Measurements from ENCODE around the gene HCN2. TPM values are rescaled to one million over a fixed set of nuclear protein-coding genes. Genes with fewer than 3 reads are reported as not detected.

Gene HCN2
- total and polyA plus RNA-seq, 2 of the 13 experiments (the other 11 are each of a cell fraction or from before 2014, with no cell fraction given), result 0.01 TPM; not detected in 1

DNA sequence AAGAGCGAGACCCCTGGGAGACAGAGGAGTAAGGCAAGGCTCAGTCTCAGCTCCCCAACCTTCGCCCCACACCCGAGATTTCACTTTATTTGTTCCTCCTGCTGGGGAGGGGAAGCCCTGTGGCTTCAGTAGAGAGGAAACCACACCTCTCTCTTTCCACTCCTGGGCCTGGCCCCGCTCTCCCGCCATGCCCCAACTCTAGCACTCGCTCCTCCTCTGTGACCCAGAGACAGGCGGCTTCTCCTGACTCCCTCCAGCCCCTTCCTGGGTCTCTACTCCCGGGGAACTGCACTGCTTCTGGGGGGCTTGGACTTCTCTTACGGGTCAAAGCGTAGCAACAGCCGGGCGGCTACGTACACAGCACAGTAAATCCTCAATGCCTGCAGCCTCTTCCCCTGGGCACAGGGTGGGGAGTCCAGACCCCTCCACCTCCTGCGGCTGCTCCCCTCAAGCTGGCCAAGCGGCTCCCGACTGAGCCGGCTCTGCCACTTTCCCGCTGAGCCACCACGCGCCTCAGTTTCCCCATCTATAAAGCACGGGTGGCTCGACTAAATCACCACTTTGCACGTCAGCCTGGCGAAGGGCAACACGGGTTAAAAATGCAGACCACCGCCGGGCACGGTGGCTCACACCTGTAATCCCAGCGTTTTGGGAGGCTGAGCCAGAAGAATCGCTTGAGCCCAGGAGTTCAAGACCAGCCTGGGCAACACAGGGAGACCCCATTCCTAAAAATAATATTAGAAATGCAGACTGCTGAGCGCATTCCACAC is 71.9 kb downstream of the HCN2 start (continued):
- no peak for TF ChIP-seq NFIB (CRISPR knock-in tag; IDR thresholded peaks at IDR 0.05; ENCODE audit: borderline replicate concordance)
- no peak for TF ChIP-seq ARID3A (IDR thresholded peaks at IDR 0.05; ENCODE audit: low read depth, low read length)
- TF ChIP-seq ZNF317 (CRISPR knock-in tag; IDR thresholded peaks at IDR 0.05), result no peak
- TF ChIP-seq NFE2 (CRISPR knock-in tag; IDR thresholded peaks at IDR 0.05), result no peak
- TF ChIP-seq KLF6 (CRISPR knock-in tag; IDR thresholded peaks at IDR 0.05), result no peak
- TF ChIP-seq HNF4A (CRISPR knock-in tag; IDR thresholded peaks at IDR 0.05), result no peak
- no peak for TF ChIP-seq HBP1 (CRISPR knock-in tag; IDR thresholded peaks at IDR 0.05; ENCODE audit: low read depth)
- TF ChIP-seq NKX3-1 (CRISPR knock-in tag; IDR thresholded peaks at IDR 0.05), result no peak
- no peak for TF ChIP-seq DRAP1 (CRISPR knock-in tag; IDR thresholded peaks at IDR 0.05)
- no peak for TF ChIP-seq NR3C1 (CRISPR knock-in tag; IDR thresholded peaks at IDR 0.05)
- TF ChIP-seq MXD3 (CRISPR knock-in tag; IDR thresholded peaks at IDR 0.05), result no peak
- TF ChIP-seq, protein P1, sequence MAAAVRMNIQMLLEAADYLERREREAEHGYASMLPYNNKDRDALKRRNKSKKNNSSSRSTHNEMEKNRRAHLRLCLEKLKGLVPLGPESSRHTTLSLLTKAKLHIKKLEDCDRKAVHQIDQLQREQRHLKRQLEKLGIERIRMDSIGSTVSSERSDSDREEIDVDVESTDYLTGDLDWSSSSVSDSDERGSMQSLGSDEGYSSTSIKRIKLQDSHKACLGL (CRISPR knock-in tag; IDR thresholded peaks at IDR 0.05), result peak; percentile 55
- no peak for TF ChIP-seq JUND (CRISPR knock-in tag; IDR thresholded peaks at IDR 0.05)
- TF ChIP-seq HES4 (CRISPR knock-in tag; IDR thresholded peaks at IDR 0.05; ENCODE audit: borderline replicate concordance), result 0 out of 2 replicates have a peak, but pooled peaks have one; percentile 9
- TF ChIP-seq SNAPC2 (CRISPR knock-in tag; IDR thresholded peaks at IDR 0.05), result no peak
- TF ChIP-seq CEBPB (IDR thresholded peaks at IDR 0.05; ENCODE audit: borderline replicate concordance, low read depth, low read length), result no peak
- TF ChIP-seq ARNTL (CRISPR knock-in tag; IDR thresholded peaks at IDR 0.05), result no peak
- TF ChIP-seq ELF1 (CRISPR knock-in tag; IDR thresholded peaks at IDR 0.05), result no peak
- TF ChIP-seq ZBTB1 (CRISPR knock-in tag; IDR thresholded peaks at IDR 0.05; ENCODE audit: borderline replicate concordance), result no peak
- TF ChIP-seq, protein P2, sequence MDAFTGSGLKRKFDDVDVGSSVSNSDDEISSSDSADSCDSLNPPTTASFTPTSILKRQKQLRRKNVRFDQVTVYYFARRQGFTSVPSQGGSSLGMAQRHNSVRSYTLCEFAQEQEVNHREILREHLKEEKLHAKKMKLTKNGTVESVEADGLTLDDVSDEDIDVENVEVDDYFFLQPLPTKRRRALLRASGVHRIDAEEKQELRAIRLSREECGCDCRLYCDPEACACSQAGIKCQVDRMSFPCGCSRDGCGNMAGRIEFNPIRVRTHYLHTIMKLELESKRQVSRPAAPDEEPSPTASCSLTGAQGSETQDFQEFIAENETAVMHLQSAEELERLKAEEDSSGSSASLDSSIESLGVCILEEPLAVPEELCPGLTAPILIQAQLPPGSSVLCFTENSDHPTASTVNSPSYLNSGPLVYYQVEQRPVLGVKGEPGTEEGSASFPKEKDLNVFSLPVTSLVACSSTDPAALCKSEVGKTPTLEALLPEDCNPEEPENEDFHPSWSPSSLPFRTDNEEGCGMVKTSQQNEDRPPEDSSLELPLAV (CRISPR knock-in tag; conservative IDR thresholded peaks at IDR 0.05; ENCODE audit: low read depth), result no peak
- no peak for TF ChIP-seq TCF7 (IDR thresholded peaks at IDR 0.05; ENCODE audit: low read depth)

All from HepG2 (cell line).